Stomach (tissue), 4 donors: ENCODE results near the gene NKX2-2.

Experiments
- CTCF ChIP-seq, 7 experiments: fragments of 450-650 bp in 4 of 7; fragments of 200-600 bp in 3 of 7; sonication (generic) in 3 of 7; IDR thresholded peaks; one replicate each; pipeline ENCODE4 v1.5.1; 2016 to 2019; ENCODE audit warnings: antibody characterized with exemption in 7 of 7, control low read depth in 2 of 7, mild to moderate bottlenecking in 1 of 7
- EP300 ChIP-seq: sonication (generic); formaldehyde crosslinking; IDR thresholded peaks from one replicate; pipeline ENCODE4 v1.6.1; 2017; ENCODE audit warnings: antibody characterized with exemption

GRCh38 chr20:21509079-21509596, 4.7 kb downstream of the NKX2-2 start:
- no peak for TF ChIP-seq CTCF (IDR thresholded peaks at IDR 0.05)
- TF ChIP-seq EP300, result no peak
